ENCODE results near the gene EME1.
"Not testable (repeated sequence)": the region's sequence is repeated elsewhere in the genome, so short reads cannot be mapped to it uniquely, and the experiment has no call there.

Gene EME1

DNA sequence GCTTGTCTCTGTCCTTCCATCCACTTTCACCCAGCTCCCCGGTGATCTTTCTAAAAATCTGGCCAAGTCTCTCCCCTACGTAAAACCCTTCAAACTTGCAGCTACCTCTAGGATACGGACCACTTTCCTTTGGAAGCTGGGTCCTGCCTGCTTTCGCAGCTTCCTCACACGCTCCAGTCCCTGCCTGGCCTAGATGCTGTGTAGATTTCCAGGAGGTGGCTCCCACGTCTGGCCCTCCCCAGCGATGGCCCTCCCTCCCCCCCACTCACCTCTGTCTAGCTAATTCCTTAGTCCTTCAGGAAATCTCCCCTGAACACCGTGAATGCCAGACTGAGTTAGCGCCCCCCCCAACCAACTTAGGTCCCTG is 24.9 kb downstream of the EME1 start:
- no peak overlapping the region for H3K27ac ChIP-seq (ENCODE audit: low read length)
- no peak for DNase-seq
- H4K20me1 ChIP-seq (ENCODE audit: insufficient read depth, low read length), result no peaks in the 10 kb centered on the region
- H3K4me3 ChIP-seq (ENCODE audit: low read length), result peak overlapping the region; percentile 98
- peak overlapping the region; percentile 92 for H2AFZ ChIP-seq (ENCODE audit: low read length)
- peaks cover 46% of the 10 kb centered on the region for H3K79me2 ChIP-seq (ENCODE audit: low read length)
- H3K27me3 ChIP-seq (replicated peaks; ENCODE audit: insufficient read depth, low read length), result no peaks in the 10 kb centered on the region
- peaks cover 20% of the 10 kb centered on the region for H3K4me1 ChIP-seq (ENCODE audit: low read length)
- TF ChIP-seq EZH2 (optimal IDR thresholded peaks at IDR 0.05; ENCODE audit: low read depth, low read length) (no peak), EZH2phosphoT487 (IDR thresholded peaks at IDR 0.05; ENCODE audit: low read length) (no peak)
- TF ChIP-seq, protein P1, sequence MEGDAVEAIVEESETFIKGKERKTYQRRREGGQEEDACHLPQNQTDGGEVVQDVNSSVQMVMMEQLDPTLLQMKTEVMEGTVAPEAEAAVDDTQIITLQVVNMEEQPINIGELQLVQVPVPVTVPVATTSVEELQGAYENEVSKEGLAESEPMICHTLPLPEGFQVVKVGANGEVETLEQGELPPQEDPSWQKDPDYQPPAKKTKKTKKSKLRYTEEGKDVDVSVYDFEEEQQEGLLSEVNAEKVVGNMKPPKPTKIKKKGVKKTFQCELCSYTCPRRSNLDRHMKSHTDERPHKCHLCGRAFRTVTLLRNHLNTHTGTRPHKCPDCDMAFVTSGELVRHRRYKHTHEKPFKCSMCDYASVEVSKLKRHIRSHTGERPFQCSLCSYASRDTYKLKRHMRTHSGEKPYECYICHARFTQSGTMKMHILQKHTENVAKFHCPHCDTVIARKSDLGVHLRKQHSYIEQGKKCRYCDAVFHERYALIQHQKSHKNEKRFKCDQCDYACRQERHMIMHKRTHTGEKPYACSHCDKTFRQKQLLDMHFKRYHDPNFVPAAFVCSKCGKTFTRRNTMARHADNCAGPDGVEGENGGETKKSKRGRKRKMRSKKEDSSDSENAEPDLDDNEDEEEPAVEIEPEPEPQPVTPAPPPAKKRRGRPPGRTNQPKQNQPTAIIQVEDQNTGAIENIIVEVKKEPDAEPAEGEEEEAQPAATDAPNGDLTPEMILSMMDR (IDR thresholded peaks at IDR 0.05; ENCODE audit: low read length), result no peak
- H3F3A ChIP-seq (ENCODE audit: insufficient read depth, low read length), result 0 out of 2 replicates have a peak, but pooled peaks cover 10% of the 10 kb centered on the region
- peaks cover 14% of the 10 kb centered on the region; the same call in 1 of the 2 replicates for H3K36me3 ChIP-seq (replicated peaks; ENCODE audit: insufficient read depth, low read length)
- peak overlapping the region; percentile 35; the same call in 1 of the 2 replicates for H3K9ac ChIP-seq (ENCODE audit: low read length)
- peak overlapping the region; percentile 89 for H3K4me2 ChIP-seq (ENCODE audit: low read depth, low read length)
- H3K9me3 ChIP-seq (replicated peaks; ENCODE audit: insufficient read depth, low read length), result no peaks in the 10 kb centered on the region
- no peaks in the 10 kb centered on the region for H3K9me2 ChIP-seq (replicated peaks; ENCODE audit: insufficient read depth, low read length)

DNA sequence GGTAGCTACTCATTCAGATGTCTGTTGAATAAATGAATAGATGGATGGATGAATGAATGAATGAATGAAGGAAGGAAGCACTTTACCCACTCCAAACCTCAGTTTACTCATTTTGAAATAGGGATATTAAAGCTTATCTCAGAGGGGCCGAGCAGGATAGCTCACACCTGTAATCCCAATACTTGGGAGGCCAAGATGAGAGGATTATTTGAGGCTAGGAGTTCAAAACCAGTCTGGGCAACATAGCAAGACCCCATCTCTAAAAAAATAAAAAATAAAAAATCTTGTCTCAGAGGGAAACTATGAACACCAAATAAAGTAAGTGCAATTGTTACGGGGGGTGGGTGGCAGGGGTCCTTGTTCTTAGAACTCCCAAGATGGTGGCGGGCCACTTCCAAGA is 25.6 kb downstream of the EME1 start:
- peaks cover 13% of the 10 kb centered on the region for H3K4me1 ChIP-seq (ENCODE audit: low read length)
- DNase-seq, result not testable (repeated sequence)

DNA sequence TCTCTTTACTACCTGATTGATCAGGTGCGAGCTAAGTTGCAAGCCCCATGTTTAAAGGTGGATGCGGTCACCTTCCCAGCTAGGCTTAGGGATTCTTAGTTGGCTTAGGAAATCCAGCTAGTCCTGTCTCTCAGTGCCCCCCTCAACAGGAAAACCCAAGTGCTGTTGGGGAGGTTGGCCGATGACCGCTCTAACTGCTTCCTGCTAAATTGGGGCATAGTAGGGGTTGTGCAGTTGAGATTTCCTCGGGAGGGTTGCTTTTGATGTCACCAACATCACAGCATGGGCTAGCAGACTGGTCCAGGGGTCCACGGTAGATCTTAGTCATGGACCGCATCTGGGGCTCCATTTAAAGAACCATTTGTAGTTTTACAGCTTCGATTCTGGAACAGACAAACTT is 26.6 kb downstream of the EME1 start:
- peaks cover 11% of the 10 kb centered on the region for H3K4me1 ChIP-seq (ENCODE audit: low read length)
- not testable (repeated sequence) for H4K20me1 ChIP-seq (ENCODE audit: insufficient read depth, low read length); H3K4me2 ChIP-seq (ENCODE audit: low read depth, low read length); H3K27ac ChIP-seq (ENCODE audit: low read length); DNase-seq; H3F3A ChIP-seq (ENCODE audit: insufficient read depth, low read length); H3K4me3 ChIP-seq (ENCODE audit: low read length); H3K36me3 ChIP-seq (replicated peaks; ENCODE audit: insufficient read depth, low read length); H2AFZ ChIP-seq (ENCODE audit: low read length); H3K9ac ChIP-seq (ENCODE audit: low read length); H3K9me2 ChIP-seq (replicated peaks; ENCODE audit: insufficient read depth, low read length); H3K9me3 ChIP-seq (replicated peaks; ENCODE audit: insufficient read depth, low read length); H3K27me3 ChIP-seq (replicated peaks; ENCODE audit: insufficient read depth, low read length)
- peaks cover 29% of the 10 kb centered on the region for H3K79me2 ChIP-seq (ENCODE audit: low read length)

More for the DNA sequence above, 25.6 kb downstream of the EME1 start:
- H3K27ac ChIP-seq (ENCODE audit: low read length); H4K20me1 ChIP-seq (ENCODE audit: insufficient read depth, low read length); H3K4me2 ChIP-seq (ENCODE audit: low read depth, low read length); H3K9me3 ChIP-seq (replicated peaks; ENCODE audit: insufficient read depth, low read length); H3K9ac ChIP-seq (ENCODE audit: low read length); H2AFZ ChIP-seq (ENCODE audit: low read length); H3K4me3 ChIP-seq (ENCODE audit: low read length); H3K36me3 ChIP-seq (replicated peaks; ENCODE audit: insufficient read depth, low read length); H3F3A ChIP-seq (ENCODE audit: insufficient read depth, low read length); H3K9me2 ChIP-seq (replicated peaks; ENCODE audit: insufficient read depth, low read length); H3K27me3 ChIP-seq (replicated peaks; ENCODE audit: insufficient read depth, low read length): not testable (repeated sequence)
- peaks cover 38% of the 10 kb centered on the region for H3K79me2 ChIP-seq (ENCODE audit: low read length)

DNA sequence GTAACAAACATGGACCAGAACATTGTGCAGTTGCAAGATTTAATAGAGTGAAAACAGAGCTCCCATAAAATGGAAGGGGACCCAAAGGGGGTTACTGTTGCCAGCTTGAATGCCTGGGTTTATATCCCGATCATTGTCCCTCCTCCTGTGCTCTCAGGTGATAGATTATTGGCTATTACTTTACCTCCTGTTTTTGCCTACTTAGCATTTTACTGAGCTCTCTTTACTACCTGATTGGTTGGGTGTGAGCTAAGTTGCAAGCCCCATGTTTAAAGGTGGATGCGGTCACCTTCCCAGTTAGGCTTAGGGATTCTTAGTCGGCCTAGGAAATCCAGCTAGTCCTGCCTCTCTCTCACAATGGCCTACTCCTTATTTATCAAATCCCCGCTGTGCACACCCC is 32.3 kb downstream of the EME1 start:
- not testable (repeated sequence) for H3K4me1 ChIP-seq (ENCODE audit: low read length); H3K79me2 ChIP-seq (ENCODE audit: low read length); H3K9me3 ChIP-seq (replicated peaks; ENCODE audit: insufficient read depth, low read length); H4K20me1 ChIP-seq (ENCODE audit: insufficient read depth, low read length); DNase-seq; H3K9ac ChIP-seq (ENCODE audit: low read length); H3K4me3 ChIP-seq (ENCODE audit: low read length); H3K36me3 ChIP-seq (replicated peaks; ENCODE audit: insufficient read depth, low read length); H3K4me2 ChIP-seq (ENCODE audit: low read depth, low read length); H2AFZ ChIP-seq (ENCODE audit: low read length); H3K9me2 ChIP-seq (replicated peaks; ENCODE audit: insufficient read depth, low read length); H3K27ac ChIP-seq (ENCODE audit: low read length); H3K27me3 ChIP-seq (replicated peaks; ENCODE audit: insufficient read depth, low read length); H3F3A ChIP-seq (ENCODE audit: insufficient read depth, low read length)

DNA sequence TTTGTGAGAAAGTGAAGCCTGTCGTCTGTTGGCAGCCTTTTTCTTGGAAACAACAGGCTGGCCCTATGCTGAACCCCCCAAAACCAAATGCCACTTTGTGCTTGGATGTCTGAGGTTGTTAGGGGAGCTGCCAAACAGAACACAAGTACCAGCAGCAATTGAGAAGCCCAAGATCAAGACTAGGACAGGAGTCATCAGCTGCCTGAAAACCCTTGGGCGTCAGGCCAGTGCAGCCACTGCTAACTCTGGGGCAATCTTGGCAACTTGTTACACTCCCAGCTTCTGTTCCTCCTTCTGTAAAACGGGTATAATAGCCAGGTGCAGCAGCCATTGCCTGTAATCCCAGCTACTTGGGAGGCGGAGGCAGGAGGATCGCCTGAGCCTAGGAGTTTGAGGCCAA is 33.5 kb downstream of the EME1 start:
- Histone ChIP-seq H3K79me2 (ENCODE audit: low read length) (no peaks in the 10 kb centered on the region), H3K9ac (ENCODE audit: low read length) (no peak overlapping the region), H3K4me1 (ENCODE audit: low read length) (no peaks in the 10 kb centered on the region), H3K9me3 (replicated peaks; ENCODE audit: insufficient read depth, low read length) (no peaks in the 10 kb centered on the region), H3K4me2 (ENCODE audit: low read depth, low read length) (no peak overlapping the region), H3K9me2 (replicated peaks; ENCODE audit: insufficient read depth, low read length) (no peaks in the 10 kb centered on the region), H3K4me3 (ENCODE audit: low read length) (no peak overlapping the region), H3K27ac (ENCODE audit: low read length) (no peak overlapping the region), H3F3A (ENCODE audit: insufficient read depth, low read length) (no peaks in the 10 kb centered on the region), H3K36me3 (replicated peaks; ENCODE audit: insufficient read depth, low read length) (no peaks in the 10 kb centered on the region), H3K27me3 (replicated peaks; ENCODE audit: insufficient read depth, low read length) (no peaks in the 10 kb centered on the region; the same call in 1 of the 2 replicates), H4K20me1 (ENCODE audit: insufficient read depth, low read length) (no peaks in the 10 kb centered on the region), H2AFZ (ENCODE audit: low read length) (no peak overlapping the region)
- no peak for DNase-seq
- no peak for TF ChIP-seq EZH2 (optimal IDR thresholded peaks at IDR 0.05; ENCODE audit: low read depth, low read length)
- TF ChIP-seq, protein P1 (IDR thresholded peaks at IDR 0.05; ENCODE audit: low read length), result no peak
